ENCODE data around the gene NIPAL3.
"Not testable (repeated sequence)": the region's sequence is repeated elsewhere in the genome, so short reads cannot be mapped to it uniquely, and the experiment has no call there.

NIPAL3 gene

DNA sequence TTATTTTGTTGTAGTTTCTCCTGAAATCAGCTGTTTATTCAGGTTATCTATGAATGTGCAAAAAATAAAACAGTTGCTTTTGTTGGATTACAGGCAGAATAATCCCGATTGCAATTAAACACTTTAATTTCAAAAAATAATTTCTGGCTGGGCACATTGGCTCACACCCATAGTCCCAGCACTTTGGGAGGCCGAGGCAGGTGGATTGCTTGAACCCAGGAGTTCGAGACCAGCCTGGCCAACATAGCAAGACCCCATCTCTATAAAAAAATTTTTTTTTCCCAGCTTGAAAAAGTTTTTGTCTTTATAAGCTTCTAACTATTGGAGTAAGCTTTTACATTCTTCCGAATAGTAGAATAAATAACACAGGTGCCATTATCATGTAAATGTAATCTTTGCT, 102.3 kb downstream of the NIPAL3 start:
- DNase-seq (ENCODE audit: low read depth) = no peak

GRCh38 chr1:24520282-24520681, 104.7 kb downstream of the NIPAL3 start:
- DNase-seq (ENCODE audit: low read depth) = not testable (repeated sequence)

Measured in stromal cell of bone marrow (primary cell).